ENCODE measurements around the gene TENT5C.

Gene TENT5C

GRCh38 chr1:117584181-117584580 lies 21.7 kb upstream of the TENT5C start (continued):
- TF ChIP-seq, protein P1, sequence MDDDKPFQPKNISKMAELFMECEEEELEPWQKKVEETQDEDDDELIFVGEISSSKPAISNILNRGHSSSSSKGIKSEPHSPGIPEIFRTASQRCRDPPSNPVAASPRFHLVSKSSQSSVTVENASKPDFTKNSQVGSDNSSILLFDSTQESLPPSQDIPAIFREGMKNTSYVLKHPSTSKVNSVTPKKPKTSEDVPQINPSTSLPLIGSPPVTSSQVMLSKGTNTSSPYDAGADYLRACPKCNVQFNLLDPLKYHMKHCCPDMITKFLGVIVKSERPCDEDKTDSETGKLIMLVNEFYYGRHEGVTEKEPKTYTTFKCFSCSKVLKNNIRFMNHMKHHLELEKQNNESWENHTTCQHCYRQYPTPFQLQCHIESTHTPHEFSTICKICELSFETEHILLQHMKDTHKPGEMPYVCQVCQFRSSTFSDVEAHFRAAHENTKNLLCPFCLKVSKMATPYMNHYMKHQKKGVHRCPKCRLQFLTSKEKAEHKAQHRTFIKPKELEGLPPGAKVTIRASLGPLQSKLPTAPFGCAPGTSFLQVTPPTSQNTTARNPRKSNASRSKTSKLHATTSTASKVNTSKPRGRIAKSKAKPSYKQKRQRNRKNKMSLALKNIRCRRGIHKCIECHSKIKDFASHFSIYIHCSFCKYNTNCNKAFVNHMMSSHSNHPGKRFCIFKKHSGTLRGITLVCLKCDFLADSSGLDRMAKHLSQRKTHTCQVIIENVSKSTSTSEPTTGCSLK (tag by site-specific recombination; IDR thresholded peaks at IDR 0.05), result no peak
- TF ChIP-seq SP7 (tag by site-specific recombination; IDR thresholded peaks at IDR 0.05), result no peak
- TF ChIP-seq GFI1B (tag by site-specific recombination; IDR thresholded peaks at IDR 0.05), result no peak
- no peak for TF ChIP-seq ZNF530 (tag by site-specific recombination; IDR thresholded peaks at IDR 0.05; ENCODE audit: low read depth)
- no peak for TF ChIP-seq KLF8 (tag by site-specific recombination; IDR thresholded peaks at IDR 0.05)

DNA sequence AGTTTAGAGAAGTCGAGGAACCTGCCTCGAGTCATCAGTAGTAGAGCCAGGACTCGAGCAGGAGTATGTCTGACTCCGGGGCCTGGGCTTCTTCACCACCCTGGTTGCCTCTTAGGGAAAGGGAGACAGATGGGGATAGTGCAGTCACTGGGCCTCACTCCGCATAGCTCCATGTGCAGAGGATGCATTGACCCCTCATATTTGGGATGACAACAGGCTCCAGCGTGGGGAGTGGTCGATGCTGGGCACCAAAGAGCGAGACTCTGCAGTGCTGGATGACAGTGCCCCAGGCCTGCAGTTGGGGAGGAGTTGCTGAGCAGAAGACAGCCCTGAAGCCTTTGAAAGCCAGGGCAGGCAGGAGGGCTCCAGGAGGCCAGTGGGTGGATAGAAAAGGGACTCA lies 20.8 kb upstream of the TENT5C start:
- no peak for TF ChIP-seq ZNF10 (tag by site-specific recombination; IDR thresholded peaks at IDR 0.05)
- Histone ChIP-seq H3K4me1 (ENCODE audit: control insufficient read depth, insufficient read depth, low read length) (no peaks in the 10 kb centered on the region), H3K36me3 (ENCODE audit: control insufficient read depth in 2 of 2, insufficient read depth in 1 of 2, low read length in 2 of 2) (no peaks in the 10 kb centered on the region), H3K27ac (ENCODE audit: extremely low read depth, low read depth, low read length) (no peak overlapping the region), H3K4me3 (ENCODE audit: low read depth, low read length) (no peak overlapping the region), H3K9me3 (ENCODE audit: control insufficient read depth, insufficient read depth, low read depth, low read length) (no peaks in the 10 kb centered on the region)
- ChIA-PET CTCF (no interaction called here), POLR2A (no interaction called here)

GRCh38 chr1:117586337-117586736 lies 19.5 kb upstream of the TENT5C start:
- CTCF ChIA-PET, result interaction anchor here (1.8 kb wide), 1 partner anchor 168 kb away, joined by 6 read pairs; no protein-coding TSS in a partner anchor
- no peak overlapping the region for H3K4me3 ChIP-seq (ENCODE audit: low read depth, low read length)
- no peaks in the 10 kb centered on the region for H3K9me3 ChIP-seq (ENCODE audit: control insufficient read depth, insufficient read depth, low read depth, low read length)
- H3K36me3 ChIP-seq (ENCODE audit: control insufficient read depth in 2 of 2, insufficient read depth in 1 of 2, low read length in 2 of 2), result no peaks in the 10 kb centered on the region
- H3K27ac ChIP-seq (ENCODE audit: extremely low read depth, low read depth, low read length), result no peak overlapping the region
- TF ChIP-seq ZNF768 (tag by site-specific recombination; IDR thresholded peaks at IDR 0.05) (no peak), BCL11B (tag by site-specific recombination; IDR thresholded peaks at IDR 0.05; ENCODE audit: low read depth) (no peak), ZNF660 (tag by site-specific recombination; IDR thresholded peaks at IDR 0.05) (no peak), HOXD13 (CRISPR knock-in tag; IDR thresholded peaks at IDR 0.05; ENCODE audit: borderline replicate concordance) (no peak), TRIM28 (IDR thresholded peaks at IDR 0.05; ENCODE audit: borderline replicate concordance, low read length) (no peak), GLI2 (tag by site-specific recombination; IDR thresholded peaks at IDR 0.05; ENCODE audit: borderline replicate concordance, low read depth) (no peak), ZNF138 (tag by site-specific recombination; IDR thresholded peaks at IDR 0.05; ENCODE audit: borderline replicate concordance) (no peak), ZNF837 (tag by site-specific recombination; IDR thresholded peaks at IDR 0.05) (no peak)
- TF ChIP-seq, protein P2, sequence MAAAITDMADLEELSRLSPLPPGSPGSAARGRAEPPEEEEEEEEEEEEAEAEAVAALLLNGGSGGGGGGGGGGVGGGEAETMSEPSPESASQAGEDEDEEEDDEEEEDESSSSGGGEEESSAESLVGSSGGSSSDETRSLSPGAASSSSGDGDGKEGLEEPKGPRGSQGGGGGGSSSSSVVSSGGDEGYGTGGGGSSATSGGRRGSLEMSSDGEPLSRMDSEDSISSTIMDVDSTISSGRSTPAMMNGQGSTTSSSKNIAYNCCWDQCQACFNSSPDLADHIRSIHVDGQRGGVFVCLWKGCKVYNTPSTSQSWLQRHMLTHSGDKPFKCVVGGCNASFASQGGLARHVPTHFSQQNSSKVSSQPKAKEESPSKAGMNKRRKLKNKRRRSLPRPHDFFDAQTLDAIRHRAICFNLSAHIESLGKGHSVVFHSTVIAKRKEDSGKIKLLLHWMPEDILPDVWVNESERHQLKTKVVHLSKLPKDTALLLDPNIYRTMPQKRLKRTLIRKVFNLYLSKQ (tag by site-specific recombination; IDR thresholded peaks at IDR 0.05; ENCODE audit: borderline replicate concordance), result no peak
- POLR2A ChIA-PET, result no interaction called here
- no peaks in the 10 kb centered on the region for H3K4me1 ChIP-seq (ENCODE audit: control insufficient read depth, insufficient read depth, low read length)

GRCh38 chr1:117586747-117587498 lies 18.9 kb upstream of the TENT5C start:
- peak; percentile 72 for TF ChIP-seq GLIS1 (tag by site-specific recombination; IDR thresholded peaks at IDR 0.05)
- no peak for TF ChIP-seq ZNF175 (tag by site-specific recombination; IDR thresholded peaks at IDR 0.05)
- TF ChIP-seq ZEB2 (tag by site-specific recombination; IDR thresholded peaks at IDR 0.05), result no peak
- Histone ChIP-seq H3K9me3 (ENCODE audit: control insufficient read depth, insufficient read depth, low read depth, low read length) (no peaks in the 10 kb centered on the region), H3K27ac (ENCODE audit: extremely low read depth, low read depth, low read length) (no peak overlapping the region), H3K4me3 (ENCODE audit: low read depth, low read length) (no peak overlapping the region), H3K36me3 (ENCODE audit: control insufficient read depth in 2 of 2, insufficient read depth in 1 of 2, low read length in 2 of 2) (no peaks in the 10 kb centered on the region), H3K4me1 (ENCODE audit: control insufficient read depth, insufficient read depth, low read length) (no peaks in the 10 kb centered on the region)
- POLR2A ChIA-PET, result no interaction called here
- CTCF ChIA-PET, result interaction anchor here (1.8 kb wide), 1 partner anchor 167 kb away, joined by 6 read pairs; no protein-coding TSS in a partner anchor

Measured in HEK293 (cell line).